Neural progenitor cell (in vitro differentiated cells): ENCODE results near the gene NUDT11. TPM values are rescaled to one million over a fixed set of nuclear protein-coding genes. Genes with fewer than 3 reads are reported as not detected.

Experiments
- DNase-seq: peaks from one replicate; pipeline ENCODE4 v3.0.0-alpha.2; 2016; ENCODE audit warnings: low spot score
- H2AFZ ChIP-seq: fragments of 200-600 bp; sonication (generic); replicated peaks from 2 replicates; pipeline ENCODE4 v1.6.1; 2016; ENCODE audit warnings: antibody characterized with exemption
- H3F3A ChIP-seq: fragments of 200-600 bp; sonication (generic); 2 replicates; pipeline ENCODE4 v1.6.1; 2016; ENCODE audit warnings: antibody characterized with exemption, low read depth
- H3K27ac ChIP-seq: fragments of 200-600 bp; sonication (generic); 2 replicates; pipeline ENCODE4 v1.5.1; 2016; ENCODE audit warnings: mild to moderate bottlenecking
- H3K27me3 ChIP-seq: fragments of 200-600 bp; sonication (generic); 2 replicates; pipeline ENCODE4 v1.6.1; 2016; ENCODE audit warnings: mild to moderate bottlenecking, moderate library complexity
- H3K36me3 ChIP-seq: fragments of 200-600 bp; sonication (generic); 2 replicates; pipeline ENCODE4 v1.5.1; 2016
- H3K4me1 ChIP-seq: fragments of 200-600 bp; sonication (generic); 2 replicates; pipeline ENCODE4 v1.6.1; 2016; ENCODE audit warnings: mixed run types
- H3K4me2 ChIP-seq: fragments of 200-600 bp; sonication (generic); 2 replicates; pipeline ENCODE4 v1.6.1; 2016
- H3K4me3 ChIP-seq: fragments of 200-600 bp; sonication (generic); 2 replicates; pipeline ENCODE4 v1.5.1; 2016
- H3K79me2 ChIP-seq: fragments of 200-600 bp; sonication (generic); 2 replicates; pipeline ENCODE4 v1.6.1; 2016; ENCODE audit warnings: low read depth
- H3K9ac ChIP-seq: fragments of 200-600 bp; sonication (generic); 2 replicates; pipeline ENCODE4 v1.6.1; 2016
- H3K9me3 ChIP-seq: fragments of 200-600 bp; sonication (generic); 2 replicates; pipeline ENCODE4 v1.5.1; 2016; ENCODE audit warnings: low read depth
- H4K20me1 ChIP-seq: fragments of 200-600 bp; sonication (generic); 2 replicates; pipeline ENCODE4 v1.6.1; 2016; ENCODE audit warnings: low read depth
- H3K27ac Mint-ChIP-seq: 3 replicates; pipeline ENCODE4 v1.8.0; 2021; ENCODE audit warnings: mixed read lengths
- H3K27me3 Mint-ChIP-seq: 2 replicates; pipeline ENCODE4 v1.8.0; 2022; ENCODE audit warnings: low read depth, mild to moderate bottlenecking, inconsistent platforms, moderate library complexity, mixed read lengths; ENCODE audit not compliant: insufficient read depth
- H3K36me3 Mint-ChIP-seq: 3 replicates; pipeline ENCODE4 v1.8.0; 2021; ENCODE audit warnings: mixed read lengths
- H3K4me1 Mint-ChIP-seq: 3 replicates; pipeline ENCODE4 v1.8.0; 2021; ENCODE audit warnings: mixed read lengths
- H3K4me3 Mint-ChIP-seq: 3 replicates; pipeline ENCODE4 v1.8.0; 2021; ENCODE audit warnings: mild to moderate bottlenecking, moderate library complexity, mixed read lengths
- H3K9me3 Mint-ChIP-seq: 3 replicates; pipeline ENCODE4 v1.8.0; 2020; ENCODE audit warnings: mixed read lengths
- CTCF ChIP-seq: fragments of 200-600 bp; sonication (generic); IDR thresholded peaks from 2 replicates; pipeline ENCODE4 v1.5.1; 2017; ENCODE audit warnings: antibody characterized with exemption, mild to moderate bottlenecking
- EZH2 ChIP-seq: fragments of 200-600 bp; sonication (generic); IDR thresholded peaks from 2 replicates; pipeline ENCODE4 v1.6.1; 2017; ENCODE audit warnings: antibody characterized with exemption, mild to moderate bottlenecking, moderate library complexity
- EZH2phosphoT487 ChIP-seq: fragments of 200-600 bp; sonication (generic); IDR thresholded peaks from 2 replicates; pipeline ENCODE4 v1.6.1; 2017; ENCODE audit warnings: antibody characterized with exemption
- total RNA-seq: library from RNA; depleted of rRNA; stranded (reverse); fragments of >200 nt; gene quantifications from 2 replicates; pipeline ENCODE4 v1.2.3, GENCODE V29; 2015; ENCODE audit warnings: low replicate concordance

NUDT11 gene
- total RNA-seq, 1 donor from 2014 or later, result 58.4 TPM

- Histone ChIP-seq H3K4me2 (no peak overlapping the region), H3K9ac (no peak overlapping the region), H3K27me3 (no peaks in the 10 kb centered on the region), H3K27ac (no peak overlapping the region), H3K9me3 (peaks cover 5% of the 10 kb centered on the region), H2AFZ (no peak overlapping the region), H3F3A (no peaks in the 10 kb centered on the region), H4K20me1 (no peaks in the 10 kb centered on the region), H3K36me3 (no peaks in the 10 kb centered on the region), H3K4me1 (no peaks in the 10 kb centered on the region), H3K79me2 (no peaks in the 10 kb centered on the region), H3K4me3 (no peak overlapping the region)
- no peak overlapping the region for H3K4me3 Mint-ChIP-seq
- DNase-seq, result no peak
- no peaks in the 10 kb centered on the region for H3K27me3 Mint-ChIP-seq
- no peak overlapping the region for H3K27ac Mint-ChIP-seq
- TF ChIP-seq EZH2phosphoT487 (no peak), EZH2 (no peak), CTCF (no peak)
- peaks cover 3% of the 10 kb centered on the region for H3K36me3 Mint-ChIP-seq
- H3K9me3 Mint-ChIP-seq, result peaks cover 7% of the 10 kb centered on the region
- H3K4me1 Mint-ChIP-seq, result no peaks in the 10 kb centered on the region
These were observed 19.5 kb downstream of the NUDT11 start for GRCh38 chrX:51476930-51477329.

- H3F3A ChIP-seq, result no peaks in the 10 kb centered on the region
- H3K36me3 Mint-ChIP-seq, result no peaks in the 10 kb centered on the region
- no peak overlapping the region for H3K4me3 Mint-ChIP-seq
- no peaks in the 10 kb centered on the region for H3K9me3 Mint-ChIP-seq
- no peaks in the 10 kb centered on the region for H3K4me1 Mint-ChIP-seq
- H4K20me1 ChIP-seq, result no peaks in the 10 kb centered on the region
- no peaks in the 10 kb centered on the region for H3K36me3 ChIP-seq
- no peaks in the 10 kb centered on the region for H3K9me3 ChIP-seq
- no peaks in the 10 kb centered on the region for H3K27me3 Mint-ChIP-seq
- H3K9ac ChIP-seq, result no peak overlapping the region
- H3K79me2 ChIP-seq, result no peaks in the 10 kb centered on the region
- TF ChIP-seq EZH2phosphoT487 (no peak), CTCF (no peak), EZH2 (no peak)
- H3K4me2 ChIP-seq, result no peak overlapping the region
- H3K27ac ChIP-seq, result no peak overlapping the region
- no peak overlapping the region for H3K4me3 ChIP-seq
- DNase-seq, result no peak
- H2AFZ ChIP-seq, result no peak overlapping the region
- H3K27me3 ChIP-seq, result no peaks in the 10 kb centered on the region
- H3K27ac Mint-ChIP-seq, result no peak overlapping the region
- no peaks in the 10 kb centered on the region for H3K4me1 ChIP-seq
These were observed 33.1 kb downstream of the NUDT11 start for GRCh38 chrX:51463322-51463721.

- no peaks in the 10 kb centered on the region for H3K9me3 ChIP-seq
- Mint-ChIP-seq H3K9me3 (no peaks in the 10 kb centered on the region), H3K27me3 (no peaks in the 10 kb centered on the region), H3K27ac (no peak overlapping the region), H3K36me3 (no peaks in the 10 kb centered on the region), H3K4me1 (no peaks in the 10 kb centered on the region), H3K4me3 (no peak overlapping the region)
- H2AFZ ChIP-seq, result no peak overlapping the region
- no peak overlapping the region for H3K9ac ChIP-seq
- no peaks in the 10 kb centered on the region for H3K27me3 ChIP-seq
- no peaks in the 10 kb centered on the region for H3K36me3 ChIP-seq
- no peaks in the 10 kb centered on the region for H3K79me2 ChIP-seq
- no peak for TF ChIP-seq EZH2phosphoT487
- TF ChIP-seq CTCF, result peak; percentile 84
- no peaks in the 10 kb centered on the region for H3F3A ChIP-seq
- H3K4me2 ChIP-seq, result no peak overlapping the region
- no peak overlapping the region for H3K4me3 ChIP-seq
- no peak overlapping the region for H3K27ac ChIP-seq
- no peaks in the 10 kb centered on the region for H4K20me1 ChIP-seq
- no peaks in the 10 kb centered on the region for H3K4me1 ChIP-seq
- peak; percentile 45 for DNase-seq
These were observed 35.0 kb downstream of the NUDT11 start for GRCh38 chrX:51461053-51462044.
